ENCODE measurements around the gene MED12L.

Gene MED12L

DNA sequence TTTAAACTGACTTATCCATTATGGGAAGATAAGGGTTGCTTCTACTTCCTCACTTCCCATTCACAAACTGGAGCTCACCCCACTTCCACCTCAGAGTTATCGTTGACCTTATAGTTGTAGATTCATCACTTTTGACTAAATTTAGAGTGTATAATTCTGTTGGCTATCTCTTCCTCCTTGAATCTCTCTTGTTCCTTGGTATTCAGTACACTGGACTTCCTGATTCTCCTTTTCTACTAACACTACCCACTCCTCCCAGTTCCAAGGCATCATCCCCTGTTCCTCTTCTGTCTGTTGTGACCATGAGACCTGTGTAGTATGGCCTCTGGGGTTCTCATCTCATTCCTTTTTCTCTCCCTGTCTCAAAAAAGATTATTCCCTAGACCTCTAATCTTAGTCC, 237.0 kb downstream of the MED12L start:
- DNase-seq (ENCODE audit: low read depth in 2 of 2) = no peak

DNA sequence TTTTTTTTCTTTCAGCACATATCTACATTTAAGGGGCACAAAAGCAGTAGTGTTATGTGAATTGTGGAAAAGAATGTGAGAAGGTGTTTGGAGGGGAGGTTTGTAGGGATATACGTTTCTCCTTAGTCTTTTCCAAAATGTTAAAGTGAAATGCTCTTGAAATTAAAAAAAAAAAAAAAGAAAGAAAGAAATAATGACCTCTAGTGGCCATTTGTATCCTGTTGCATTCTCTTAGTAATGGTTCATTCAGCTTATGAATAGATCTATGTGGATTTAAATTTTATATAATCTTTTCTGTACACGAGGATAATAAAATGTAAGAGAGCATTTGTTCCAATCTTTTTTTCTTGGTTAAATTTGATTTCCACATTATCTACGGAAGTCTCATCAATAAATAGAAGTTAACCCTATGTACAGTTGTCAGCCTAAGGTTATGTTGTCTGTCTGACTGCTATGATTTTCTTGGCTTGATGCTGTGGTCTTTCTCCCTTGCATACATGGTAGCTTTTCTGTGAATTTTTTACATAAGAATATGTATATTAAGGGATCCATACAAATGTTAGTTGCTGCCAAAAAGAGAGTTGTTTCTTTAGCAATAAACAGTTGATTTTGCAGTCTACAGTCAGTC, 242.2 kb downstream of the MED12L start:
- DNase-seq (ENCODE audit: low read depth in 2 of 2) = no peak

DNA sequence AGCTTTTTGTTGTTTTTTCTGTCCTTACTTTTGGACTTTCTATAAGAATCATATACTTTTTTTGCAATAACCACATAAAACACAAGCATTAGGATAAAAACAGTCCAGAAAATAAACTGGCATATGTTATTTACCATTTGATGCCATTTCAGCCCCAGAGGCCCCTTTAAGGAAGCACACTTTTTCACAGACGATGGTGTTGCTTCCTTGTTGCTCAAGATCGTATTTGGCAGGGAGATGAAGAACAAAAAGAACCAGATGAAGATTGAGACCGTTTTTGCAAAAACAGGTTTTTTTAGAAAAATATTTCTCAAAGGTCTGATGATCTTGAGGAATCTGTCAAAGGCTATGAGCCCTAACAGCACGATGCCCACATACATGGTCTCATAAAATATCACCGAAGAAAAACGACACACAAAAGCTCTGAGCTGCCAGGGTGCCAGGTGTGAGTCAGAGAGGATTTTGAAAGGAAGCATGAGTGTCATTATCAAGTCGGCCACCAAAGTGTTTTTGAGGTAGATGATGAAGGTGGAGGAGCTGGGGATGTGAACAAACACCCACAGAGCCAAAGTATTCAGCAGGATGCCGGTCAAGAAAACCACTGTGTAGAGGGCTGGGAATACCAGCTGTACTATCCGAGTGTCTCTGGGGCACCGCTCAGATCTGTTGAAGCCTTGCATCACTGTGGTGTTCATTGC, 243.0 kb downstream of the MED12L start:
- no peak for DNase-seq (ENCODE audit: low read depth in 2 of 2)

DNA sequence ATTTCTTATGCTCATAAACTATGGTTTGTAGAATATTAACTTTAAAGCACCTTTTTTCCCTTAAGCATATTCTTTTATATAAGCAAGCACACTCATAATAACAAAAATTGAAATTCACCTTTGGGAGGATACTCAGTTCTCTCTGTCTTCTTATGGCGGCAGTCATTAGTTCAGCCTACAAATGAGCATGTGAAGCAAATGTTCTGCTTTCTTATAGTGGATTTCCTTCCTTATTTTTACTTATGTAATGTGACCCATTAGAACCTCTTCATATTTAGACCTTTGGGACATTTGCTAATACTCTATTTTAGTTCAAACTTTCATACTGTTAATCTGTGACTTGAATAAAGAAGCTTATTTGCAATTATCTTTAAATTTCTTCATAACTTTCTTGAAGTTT, 243.9 kb downstream of the MED12L start, which contains the start of gene P2RY13:
P2RY13 (minus strand) TSS at position 187 of the 400 bp plus-strand sequence; CDS start at position 166, 21 bp downstream.
- no peak for DNase-seq (ENCODE audit: low read depth in 2 of 2)

DNA sequence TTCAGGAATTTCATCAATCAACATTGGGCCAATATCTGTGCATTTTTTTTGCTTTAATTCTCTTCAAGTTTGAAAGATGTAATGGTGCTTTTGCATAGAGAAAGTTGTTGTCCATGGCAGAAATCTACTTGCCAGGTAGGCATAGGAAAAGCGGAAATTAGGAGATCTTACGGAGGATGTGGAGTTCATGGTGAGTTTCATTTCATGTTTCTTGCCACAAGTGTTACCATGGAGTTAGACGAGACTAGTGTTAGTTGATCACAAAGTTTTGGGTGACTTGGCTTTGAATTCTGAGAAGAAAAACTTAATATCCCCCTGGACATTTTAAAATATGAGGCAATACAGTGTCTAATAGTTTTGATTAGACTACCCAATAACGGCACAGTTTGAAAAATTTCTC, 244.9 kb downstream of the MED12L start:
- no peak for DNase-seq (ENCODE audit: low read depth in 2 of 2)

DNA sequence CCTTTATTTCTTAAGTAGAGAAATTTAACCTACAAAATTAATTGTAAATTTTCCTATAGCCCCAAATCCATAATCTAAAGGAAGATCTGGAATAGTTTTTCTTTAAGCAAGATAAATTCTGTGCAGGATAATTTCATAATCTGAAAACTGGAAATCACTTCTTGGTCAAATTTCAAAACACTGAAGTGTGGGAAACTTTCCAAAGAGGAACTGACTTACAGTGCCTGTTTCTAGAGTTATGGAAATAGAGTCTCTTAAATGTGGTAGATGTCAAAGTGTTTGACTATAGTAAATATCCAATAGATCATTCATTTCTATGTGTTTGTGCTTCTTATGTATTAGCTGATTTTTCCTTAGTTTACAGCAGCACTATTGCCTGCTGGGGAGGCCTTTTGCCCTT, 245.4 kb downstream of the MED12L start:
- no peak for DNase-seq (ENCODE audit: low read depth in 2 of 2)

DNA sequence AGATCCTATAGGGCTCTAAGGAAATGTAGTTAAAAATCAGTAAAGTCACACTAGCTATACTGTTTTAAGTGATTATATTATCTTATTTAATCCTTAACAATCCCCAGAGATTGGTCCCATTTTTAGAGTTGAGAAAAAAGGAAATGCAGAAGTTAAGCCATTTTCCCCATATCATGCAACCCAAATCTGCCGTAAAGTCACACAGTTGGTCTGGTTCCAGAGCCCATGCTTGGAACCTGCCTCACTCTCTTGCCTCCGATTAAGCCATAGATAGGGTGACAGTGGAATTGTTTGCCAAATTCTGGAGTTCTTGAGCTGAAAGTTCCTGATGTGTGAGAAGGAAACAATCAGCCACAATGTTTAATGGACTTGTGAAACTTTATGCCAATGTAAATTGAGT, 246.2 kb downstream of the MED12L start:
- no peak for DNase-seq (ENCODE audit: low read depth in 2 of 2)

DNA sequence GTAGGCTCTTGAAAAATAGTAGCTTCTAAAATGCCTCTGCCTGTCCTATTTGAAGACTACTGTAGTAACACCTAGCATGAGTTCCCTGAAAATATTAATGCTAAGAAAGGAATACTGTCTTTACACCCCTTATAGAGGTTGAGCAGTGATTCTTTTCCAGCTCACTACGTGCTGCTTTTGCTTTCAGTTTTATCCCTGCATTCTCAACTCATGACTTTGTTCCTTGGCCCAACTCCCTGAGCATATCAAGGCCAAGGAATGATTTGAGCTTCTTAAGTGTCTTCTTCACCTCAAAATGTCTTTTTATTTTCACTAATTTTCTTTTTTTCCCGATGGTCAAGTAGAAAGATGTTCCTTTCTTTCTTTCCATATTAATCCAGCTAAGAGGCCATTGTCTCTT, 260.4 kb downstream of the MED12L start:
- no peak for DNase-seq (ENCODE audit: low read depth in 2 of 2)

DNA sequence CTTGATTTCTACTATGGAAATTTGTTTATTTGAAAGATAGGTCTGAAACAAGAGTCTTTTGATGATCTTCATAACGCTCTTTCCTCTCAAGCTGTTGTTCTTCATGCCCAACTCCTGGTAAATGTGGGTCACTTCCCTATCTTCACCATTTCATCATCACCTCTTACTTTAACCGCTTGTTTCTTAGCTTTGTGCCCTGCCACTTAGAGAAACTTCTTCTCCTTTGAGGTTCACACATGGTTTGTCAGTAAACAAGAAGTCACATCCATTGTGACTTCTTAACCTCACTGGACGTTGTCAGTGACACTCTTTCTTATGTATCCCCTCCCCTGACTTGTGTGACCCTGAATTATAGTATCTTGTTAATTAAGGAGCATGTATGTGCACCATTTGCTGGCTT, 260.8 kb downstream of the MED12L start:
- DNase-seq (ENCODE audit: low read depth in 2 of 2) = no peak

DNA sequence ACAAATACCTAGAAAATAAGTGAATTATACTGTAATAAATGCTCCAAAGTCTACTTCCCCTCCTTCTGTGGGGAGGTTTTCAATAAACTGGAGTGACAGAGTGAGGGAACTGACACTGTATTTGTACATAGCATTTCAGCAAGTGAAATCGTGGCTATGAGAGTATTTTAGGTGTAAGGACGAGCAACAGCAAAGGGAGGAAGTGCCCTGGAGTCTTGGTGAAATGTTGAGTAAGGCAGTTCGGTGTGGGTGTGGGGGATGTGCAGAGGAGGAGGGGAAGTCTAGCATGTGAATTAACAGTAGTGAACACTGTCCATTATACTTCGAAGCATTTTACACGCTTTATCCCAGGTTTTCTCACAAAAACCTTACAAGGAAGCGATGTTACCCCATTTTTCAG, 262.0 kb downstream of the MED12L start:
- DNase-seq (ENCODE audit: low read depth in 2 of 2) = no peak

DNA sequence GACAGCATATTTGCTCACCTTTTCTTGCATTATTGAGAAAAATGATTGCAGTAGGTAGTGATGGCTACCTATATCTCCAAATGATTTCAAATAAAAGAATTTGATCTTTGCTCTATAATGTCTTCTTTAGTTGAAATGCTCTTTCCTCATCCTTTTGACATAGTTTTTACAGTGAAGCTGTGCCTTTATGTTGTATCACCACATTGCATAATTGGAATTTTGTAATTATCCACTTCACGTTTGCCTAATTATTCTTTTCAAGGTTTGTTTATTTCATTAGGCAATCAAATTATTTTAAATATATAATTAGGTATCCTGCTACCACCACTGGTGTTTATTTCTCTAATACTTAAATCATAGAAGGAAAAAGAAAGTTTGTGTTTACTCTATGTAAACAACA, 265.2 kb downstream of the MED12L start:
- DNase-seq (ENCODE audit: low read depth in 2 of 2) = no peak

DNA sequence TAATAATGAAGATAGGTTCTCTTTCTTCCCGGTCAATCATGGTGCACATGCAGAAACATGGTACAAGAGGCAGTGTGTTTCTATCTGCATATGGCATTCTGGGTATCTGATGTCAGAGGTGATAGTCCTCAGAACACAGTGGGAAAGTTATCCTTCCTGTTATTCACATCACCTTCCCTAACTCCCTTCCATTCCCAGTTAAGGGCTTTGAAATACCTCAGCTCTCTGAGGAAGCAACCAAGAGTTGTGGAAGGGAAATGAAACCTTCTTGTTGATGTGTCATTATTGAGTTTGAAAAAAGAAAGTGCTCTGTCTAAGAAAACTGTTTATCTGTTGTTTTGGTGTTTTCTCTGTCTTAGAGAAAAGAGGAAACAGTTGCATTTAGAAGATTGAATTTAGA, 265.8 kb downstream of the MED12L start:
- no peak for DNase-seq (ENCODE audit: low read depth in 2 of 2)

DNA sequence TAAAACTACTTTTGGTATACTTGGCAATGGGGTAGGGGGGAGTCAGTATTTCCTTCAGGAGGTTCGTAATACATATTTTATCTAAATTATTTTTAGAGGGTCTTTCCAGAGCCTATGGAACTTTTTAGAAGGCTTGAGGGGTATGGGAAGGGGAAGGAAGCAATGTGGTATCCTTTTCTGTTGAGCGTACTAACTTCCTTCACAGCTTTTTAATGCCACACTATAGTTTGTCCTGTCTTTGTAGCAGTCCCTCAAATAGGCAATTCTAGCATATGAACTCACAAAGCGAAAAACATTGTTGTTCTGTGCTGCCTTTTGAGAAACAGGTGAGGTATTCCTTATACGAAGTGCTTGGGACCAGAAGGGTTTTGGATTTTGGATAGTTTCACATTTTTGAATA, 266.2 kb downstream of the MED12L start:
- no peak for DNase-seq (ENCODE audit: low read depth in 2 of 2)

DNA sequence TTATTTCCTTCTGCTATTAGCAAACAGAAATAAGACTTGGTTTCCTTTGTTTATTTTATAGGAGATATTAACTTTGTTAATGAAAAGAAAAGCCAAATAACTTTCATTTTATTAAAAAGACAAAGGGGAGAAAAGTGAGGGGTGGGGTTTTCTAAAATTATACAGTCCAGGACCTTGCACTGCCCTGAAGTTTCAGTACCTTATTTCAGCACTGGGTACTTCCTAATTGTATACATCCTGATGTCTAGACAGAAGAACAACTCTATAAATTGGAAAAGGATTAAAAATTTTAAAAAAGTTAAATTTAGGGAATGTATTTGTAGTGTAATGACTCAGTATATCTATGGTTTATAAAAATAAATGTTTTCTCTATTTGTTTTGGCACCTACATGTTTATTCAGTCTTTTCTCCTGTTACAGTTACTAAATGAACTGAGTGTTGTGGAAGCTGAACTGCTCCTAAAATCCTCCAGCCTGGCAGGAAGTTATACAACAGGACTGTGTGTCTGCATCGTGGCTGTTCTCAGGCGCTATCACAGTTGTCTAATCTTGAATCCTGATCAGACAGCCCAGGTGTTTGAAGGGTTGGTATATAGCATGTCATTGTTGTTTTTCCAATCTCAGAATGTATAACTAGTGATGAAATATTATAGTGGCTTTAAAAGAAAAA, 271.5 kb downstream of the MED12L start:
- DNase-seq (ENCODE audit: low read depth in 2 of 2) = no peak

DNA sequence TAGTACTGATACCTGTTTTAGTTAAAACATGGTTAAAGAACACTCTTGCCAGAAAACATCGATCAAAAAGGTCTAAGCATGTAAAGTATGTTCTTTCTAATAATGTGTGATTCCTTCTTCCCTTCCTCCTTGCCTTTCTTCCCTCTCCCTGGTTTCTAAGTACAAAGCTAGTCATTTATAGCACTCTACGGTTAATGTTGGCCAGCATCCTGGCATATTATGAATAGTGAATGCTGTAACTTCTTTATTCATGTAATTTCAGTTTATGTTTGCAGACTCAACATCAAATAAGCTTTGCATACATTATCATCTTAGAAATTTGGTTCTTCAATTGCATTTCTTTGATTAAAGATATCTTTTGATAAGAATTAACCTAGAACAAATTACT, 272.0 kb downstream of the MED12L start:
- no peak for DNase-seq (ENCODE audit: low read depth in 2 of 2)

DNA sequence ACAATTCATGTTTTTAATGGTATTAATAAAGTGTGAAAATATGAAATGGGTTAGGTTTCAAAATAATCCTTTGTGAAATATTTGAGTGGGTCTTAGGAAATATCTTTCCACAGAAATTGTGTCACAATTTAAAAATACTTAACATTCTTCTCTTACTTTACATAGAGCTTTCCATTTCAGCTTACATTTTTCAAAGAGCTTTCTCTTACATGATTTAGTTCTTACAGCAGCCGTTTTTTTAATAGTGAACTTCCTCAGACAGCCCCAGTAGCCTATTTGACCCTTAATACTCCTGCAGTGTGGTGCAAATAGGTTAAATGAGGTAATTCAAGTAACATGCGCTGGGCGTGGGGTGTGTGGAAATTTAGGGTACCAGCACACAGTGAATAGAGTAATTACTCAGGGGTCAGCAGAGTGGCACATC, 277.3 kb downstream of the MED12L start:
- DNase-seq (ENCODE audit: low read depth in 2 of 2) = no peak

DNA sequence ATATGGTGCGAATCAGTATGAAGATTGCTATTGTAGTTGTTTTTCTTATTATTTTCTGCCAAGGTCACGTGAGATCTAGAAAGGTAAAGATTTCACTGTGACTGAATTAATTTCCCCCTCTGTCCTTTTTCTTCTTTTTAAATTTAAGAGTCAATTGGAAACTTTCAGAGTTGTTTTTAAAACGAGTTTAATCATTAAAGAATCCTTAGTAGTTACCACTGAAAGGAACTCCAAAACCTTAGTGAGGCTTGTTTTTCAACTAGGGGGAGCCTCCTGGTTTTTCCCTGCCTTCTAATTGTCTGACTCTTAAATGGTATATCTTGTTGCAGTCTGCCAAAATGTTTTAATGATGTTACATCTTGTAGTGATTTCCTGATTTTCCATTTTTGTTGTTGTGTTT, 281.5 kb downstream of the MED12L start:
- no peak for DNase-seq (ENCODE audit: low read depth in 2 of 2)

DNA sequence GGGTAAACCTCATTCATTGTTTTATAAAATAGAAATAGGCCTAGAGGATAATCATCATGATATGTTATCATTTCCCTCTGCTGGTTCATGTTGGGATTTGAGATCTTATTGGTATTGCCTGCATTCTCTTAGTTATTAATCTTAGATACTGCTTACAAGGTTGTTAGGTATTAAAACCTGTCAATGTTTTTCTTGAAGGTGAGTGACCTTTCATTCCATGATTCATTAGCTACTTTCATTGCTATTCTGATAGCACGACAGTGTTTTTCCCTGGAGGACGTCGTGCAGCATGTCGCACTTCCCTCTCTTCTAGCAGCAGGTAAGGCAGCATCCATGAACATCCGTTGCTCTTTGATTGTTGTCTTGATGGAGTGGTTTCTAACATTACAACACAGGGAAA, 282.0 kb downstream of the MED12L start:
- no peak for DNase-seq (ENCODE audit: low read depth in 2 of 2)

DNA sequence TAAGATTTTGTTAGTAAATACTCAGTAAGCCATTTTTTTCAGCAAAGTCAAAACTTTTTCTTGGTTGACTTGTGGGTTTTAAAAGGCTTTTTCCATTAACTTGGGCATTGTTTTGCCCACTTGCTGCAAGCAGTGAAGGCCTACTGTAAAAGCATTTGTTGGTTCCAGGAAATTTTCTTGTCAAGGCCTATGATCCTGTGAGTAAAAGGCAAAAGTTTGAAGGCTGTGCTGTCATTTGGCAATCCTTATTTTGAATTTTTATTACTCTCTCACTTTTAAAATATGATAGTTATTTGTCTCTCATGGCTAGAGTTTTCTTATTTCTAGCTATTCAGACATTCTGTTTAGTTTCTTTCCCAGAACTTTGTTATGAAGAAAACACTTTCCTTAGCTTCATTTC, 286.1 kb downstream of the MED12L start:
- no peak for DNase-seq (ENCODE audit: low read depth in 2 of 2)

DNA sequence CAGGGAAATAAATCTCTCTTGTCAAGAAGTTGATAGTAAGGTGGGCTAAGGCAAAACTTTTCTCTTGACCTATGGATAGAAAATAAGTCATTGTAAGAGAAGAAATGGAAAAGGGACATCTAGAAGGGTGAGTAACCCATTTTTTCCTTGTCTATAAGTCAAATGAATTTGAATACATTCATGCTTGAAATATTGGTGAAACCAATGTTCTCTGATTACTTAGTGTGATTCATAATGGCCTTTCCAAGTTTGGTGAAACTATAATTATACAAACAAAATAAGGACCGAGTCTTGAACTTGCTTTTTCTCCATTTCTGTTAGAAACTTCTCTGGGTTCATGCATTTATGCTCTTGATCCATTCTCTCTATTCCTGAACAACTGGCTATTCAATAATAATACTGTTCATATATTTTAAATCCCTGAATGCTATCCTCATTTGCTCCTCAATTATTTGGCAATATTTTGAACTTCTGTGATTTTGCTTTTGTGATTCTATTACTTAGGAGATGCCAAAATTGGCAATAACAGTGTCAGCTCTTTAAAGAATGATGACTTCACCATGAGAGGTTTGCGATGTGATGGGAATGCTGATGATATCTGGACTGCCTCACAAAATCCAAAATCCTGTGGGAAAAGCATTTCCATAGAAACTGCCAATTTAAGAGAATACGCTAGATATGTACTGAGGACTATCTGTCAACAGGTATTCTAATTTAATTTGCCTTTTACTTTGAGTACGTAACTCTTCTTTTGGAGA, 286.8 kb downstream of the MED12L start:
- DNase-seq (ENCODE audit: low read depth in 2 of 2) = no peak

DNA sequence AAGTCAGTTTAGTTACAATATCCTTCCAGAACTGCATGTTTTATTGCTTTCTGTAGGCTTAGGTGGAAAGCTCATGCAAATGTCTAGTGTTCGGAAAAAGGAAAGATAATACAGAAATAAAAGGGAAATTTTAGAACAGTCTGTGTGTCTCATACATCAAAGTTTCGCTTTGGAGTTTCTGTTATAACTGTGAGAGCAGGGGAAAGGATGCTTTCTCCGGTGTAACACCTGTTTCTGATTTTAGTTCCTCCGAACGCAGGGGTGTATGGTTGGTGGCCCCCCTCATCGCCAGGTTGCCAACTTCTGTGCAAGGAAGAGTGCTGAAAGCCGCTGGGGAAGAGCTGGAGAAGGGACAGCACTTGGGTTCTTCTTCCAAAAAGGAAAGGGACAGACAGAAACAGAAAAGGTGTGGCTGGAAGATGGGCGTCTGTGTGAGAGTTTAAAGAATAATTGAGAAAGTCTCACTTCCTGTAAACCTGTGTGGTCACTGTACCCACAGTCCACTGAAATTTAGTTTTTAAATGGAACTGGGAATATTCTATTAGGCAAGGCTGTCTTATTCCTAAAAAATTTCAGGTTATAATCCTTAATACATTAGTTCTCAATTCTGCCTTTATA, 292.4 kb downstream of the MED12L start:
- DNase-seq (ENCODE audit: low read depth in 2 of 2) = no peak

Measured in stimulated activated CD4-positive, alpha-beta T cell treated with anti-CD3 and anti-CD28 coated beads, Interleukin-12 subunit alpha, Interleukin-12 subunit beta, amount 100 ng/mL, for 24 hours (primary cell).